Mesothelial cell of epicardium (in vitro differentiated cells): Measurements from ENCODE around the gene CCNB1IP1. TPM values are rescaled to one million over a fixed set of nuclear protein-coding genes. Genes with fewer than 3 reads are reported as not detected.
A peak's percentile ranks its signal among the peaks of the same experiment; 100 is the strongest.
"Not testable (repeated sequence)": the region's sequence is repeated elsewhere in the genome, so short reads cannot be mapped to it uniquely, and the experiment has no call there.

Source experiments
- DNase-seq, 2 experiments: peaks; one replicate each; pipeline ENCODE4 v3.0.0; 2021; ENCODE audit warnings: low spot score in 2 of 2; ENCODE audit not compliant: unreplicated experiment in 2 of 2
- H3K27ac Mint-ChIP-seq: 2 replicates; pipeline ENCODE4 v1.8.0; 2021; ENCODE audit warnings: mixed read lengths
- H3K27me3 Mint-ChIP-seq: 2 replicates; pipeline ENCODE4 v1.8.0; 2021; ENCODE audit warnings: low read depth, mixed read lengths
- H3K36me3 Mint-ChIP-seq: 2 replicates; pipeline ENCODE4 v1.8.0; 2021; ENCODE audit warnings: mixed read lengths
- H3K4me1 Mint-ChIP-seq: 2 replicates; pipeline ENCODE4 v1.8.0; 2021; ENCODE audit warnings: mixed read lengths
- H3K4me3 Mint-ChIP-seq: 2 replicates; pipeline ENCODE4 v1.8.0; 2021; ENCODE audit warnings: mild to moderate bottlenecking, moderate library complexity, mixed read lengths
- H3K9me3 Mint-ChIP-seq: 2 replicates; pipeline ENCODE4 v1.8.0; 2021; ENCODE audit warnings: mixed read lengths
- total RNA-seq: library from RNA; stranded (reverse); gene quantifications from 3 replicates; pipeline ENCODE4 v1.2.1, GENCODE V29; 2021
- TF ChIP-seq, protein P1 (sequence below): fragments of 200-600 bp; sonication (generic); IDR thresholded peaks from one replicate; pipeline ENCODE4 v1.5.0; 2021; ENCODE audit warnings: antibody characterized with exemption; ENCODE audit not compliant: unreplicated experiment

The CCNB1IP1 gene
- total RNA-seq, 1 donor from 2014 or later, result 104 TPM

GRCh38 chr14:20343862-20344220 lies 10.8 kb upstream of the CCNB1IP1 start:
- peaks cover 12% of the 10 kb centered on the region for H3K36me3 Mint-ChIP-seq
- H3K27ac Mint-ChIP-seq, result peak overlapping the region; percentile 99
- no peak for DNase-seq
- no peaks in the 10 kb centered on the region for H3K27me3 Mint-ChIP-seq
- TF ChIP-seq, protein P1, sequence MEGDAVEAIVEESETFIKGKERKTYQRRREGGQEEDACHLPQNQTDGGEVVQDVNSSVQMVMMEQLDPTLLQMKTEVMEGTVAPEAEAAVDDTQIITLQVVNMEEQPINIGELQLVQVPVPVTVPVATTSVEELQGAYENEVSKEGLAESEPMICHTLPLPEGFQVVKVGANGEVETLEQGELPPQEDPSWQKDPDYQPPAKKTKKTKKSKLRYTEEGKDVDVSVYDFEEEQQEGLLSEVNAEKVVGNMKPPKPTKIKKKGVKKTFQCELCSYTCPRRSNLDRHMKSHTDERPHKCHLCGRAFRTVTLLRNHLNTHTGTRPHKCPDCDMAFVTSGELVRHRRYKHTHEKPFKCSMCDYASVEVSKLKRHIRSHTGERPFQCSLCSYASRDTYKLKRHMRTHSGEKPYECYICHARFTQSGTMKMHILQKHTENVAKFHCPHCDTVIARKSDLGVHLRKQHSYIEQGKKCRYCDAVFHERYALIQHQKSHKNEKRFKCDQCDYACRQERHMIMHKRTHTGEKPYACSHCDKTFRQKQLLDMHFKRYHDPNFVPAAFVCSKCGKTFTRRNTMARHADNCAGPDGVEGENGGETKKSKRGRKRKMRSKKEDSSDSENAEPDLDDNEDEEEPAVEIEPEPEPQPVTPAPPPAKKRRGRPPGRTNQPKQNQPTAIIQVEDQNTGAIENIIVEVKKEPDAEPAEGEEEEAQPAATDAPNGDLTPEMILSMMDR, result no peak
- H3K9me3 Mint-ChIP-seq, result no peaks in the 10 kb centered on the region
- H3K4me1 Mint-ChIP-seq, result peaks cover 8% of the 10 kb centered on the region
- peak overlapping the region; percentile 91 for H3K4me3 Mint-ChIP-seq

- TF ChIP-seq, protein P1, result no peak
- H3K4me3 Mint-ChIP-seq, result peak within 1 kb of the TSS; percentile 91
- no peaks in the 10 kb centered on the region for H3K27me3 Mint-ChIP-seq
- H3K27ac Mint-ChIP-seq, result peak within 1 kb of the TSS; percentile 99
- peak; percentile 97 to 98 for DNase-seq
- peaks cover 12% of the 10 kb centered on the region for H3K36me3 Mint-ChIP-seq
- no peaks in the 10 kb centered on the region for H3K9me3 Mint-ChIP-seq
- H3K4me1 Mint-ChIP-seq, result peaks cover 8% of the 10 kb centered on the region
Observed at GRCh38 chr14:20343092-20343861, 10.2 kb upstream of the CCNB1IP1 start, which contains the start of gene PARP2. PARP2 (plus strand) TSS chr14:20343635; CDS start chr14:20343642, 7 bp downstream.

DNA sequence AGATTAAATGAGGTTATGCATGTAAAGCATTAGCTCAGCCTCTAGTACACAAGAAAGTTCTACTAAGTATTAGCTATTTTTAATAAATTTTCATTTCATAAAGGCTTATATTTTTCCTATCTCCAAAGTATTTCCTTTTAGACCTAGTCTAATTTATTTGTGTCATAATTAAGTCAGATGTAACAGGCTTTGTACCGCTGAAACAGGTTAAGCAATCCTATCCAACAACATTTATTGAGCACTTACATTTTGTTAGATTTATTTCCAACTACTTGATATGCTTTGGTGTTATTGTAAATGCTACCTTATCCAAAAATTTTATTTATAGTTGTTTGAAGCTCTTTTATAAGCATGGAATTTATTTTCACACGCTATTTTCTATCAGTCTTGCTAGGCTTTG lies 8.6 kb upstream of the CCNB1IP1 start:
- no peaks in the 10 kb centered on the region for H3K9me3 Mint-ChIP-seq
- H3K4me1 Mint-ChIP-seq, result peaks cover 8% of the 10 kb centered on the region
- TF ChIP-seq, protein P1, result no peak
- no peak for DNase-seq
- no peaks in the 10 kb centered on the region for H3K27me3 Mint-ChIP-seq
- peak overlapping the region; percentile 91 for H3K4me3 Mint-ChIP-seq
- peaks cover 7% of the 10 kb centered on the region for H3K36me3 Mint-ChIP-seq
- H3K27ac Mint-ChIP-seq, result peak overlapping the region; percentile 99

GRCh38 chr14:20341032-20341431 lies 8.0 kb upstream of the CCNB1IP1 start:
- H3K27ac Mint-ChIP-seq, DNase-seq, H3K36me3 Mint-ChIP-seq, H3K27me3 Mint-ChIP-seq, H3K9me3 Mint-ChIP-seq, H3K4me3 Mint-ChIP-seq, H3K4me1 Mint-ChIP-seq: not testable (repeated sequence)

DNA sequence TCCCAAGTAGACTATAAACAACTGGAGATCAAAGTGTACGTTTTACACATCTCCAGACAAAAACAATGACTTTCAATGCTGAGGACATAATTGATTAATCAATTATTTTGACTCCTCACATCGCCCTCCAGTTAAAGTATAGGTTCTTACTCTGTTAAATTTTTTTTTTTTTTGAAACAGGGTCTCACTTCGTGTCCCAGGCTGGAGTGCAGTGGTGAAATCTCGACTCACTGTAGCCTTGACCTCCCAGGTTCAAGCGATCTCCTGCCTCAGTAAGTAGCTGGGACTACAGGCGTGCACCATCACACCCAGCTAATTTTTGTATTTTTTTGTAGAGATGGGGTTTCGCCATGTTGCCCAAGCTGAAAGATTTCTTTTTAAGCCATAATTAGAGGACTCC lies 938 bp upstream of the CCNB1IP1 start:
- no peak overlapping the region for H3K27ac Mint-ChIP-seq
- H3K4me3 Mint-ChIP-seq, result no peak overlapping the region
- H3K9me3 Mint-ChIP-seq, result no peaks in the 10 kb centered on the region

DNA sequence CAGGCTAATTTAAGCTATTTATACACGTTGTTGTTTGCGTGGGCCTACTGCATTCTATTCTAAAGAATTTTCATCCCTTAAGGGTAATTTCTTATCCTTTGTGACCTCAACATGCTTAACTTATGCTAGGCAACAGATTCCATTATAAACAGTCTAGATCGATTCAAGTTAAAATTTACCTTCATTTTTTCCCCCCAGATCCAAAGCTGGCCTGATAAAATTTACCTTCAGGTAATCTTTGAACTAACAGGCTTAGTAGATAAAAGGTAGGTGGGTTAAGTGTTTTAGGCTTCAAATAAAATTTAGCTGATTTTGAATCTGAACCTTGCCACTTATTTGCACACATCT lies 389 bp upstream of the CCNB1IP1 start:
- Mint-ChIP-seq H3K9me3 (no peaks in the 10 kb centered on the region), H3K4me1 (peaks cover 21% of the 10 kb centered on the region), H3K27me3 (no peaks in the 10 kb centered on the region), H3K4me3 (peak overlapping the region; percentile 93), H3K27ac (peak overlapping the region; percentile 99), H3K36me3 (peaks cover 2% of the 10 kb centered on the region)
- DNase-seq, result no peak
- TF ChIP-seq, protein P1, result no peak

More for the DNA sequence above, 938 bp upstream of the CCNB1IP1 start:
- TF ChIP-seq, protein P1, result no peak
- Mint-ChIP-seq H3K36me3 (peaks cover 2% of the 10 kb centered on the region), H3K4me1 (peaks cover 21% of the 10 kb centered on the region), H3K27me3 (no peaks in the 10 kb centered on the region)
- DNase-seq, result no peak
